ENCODE results near the gene SLC6A3.
"Not testable (repeated sequence)": the region's sequence is repeated elsewhere in the genome, so short reads cannot be mapped to it uniquely, and the experiment has no call there.

The SLC6A3 gene

GRCh38 chr5:1477341-1477740, 32.1 kb upstream of the SLC6A3 start:
- no peak for DNase-seq (ENCODE audit: low read depth)

DNA sequence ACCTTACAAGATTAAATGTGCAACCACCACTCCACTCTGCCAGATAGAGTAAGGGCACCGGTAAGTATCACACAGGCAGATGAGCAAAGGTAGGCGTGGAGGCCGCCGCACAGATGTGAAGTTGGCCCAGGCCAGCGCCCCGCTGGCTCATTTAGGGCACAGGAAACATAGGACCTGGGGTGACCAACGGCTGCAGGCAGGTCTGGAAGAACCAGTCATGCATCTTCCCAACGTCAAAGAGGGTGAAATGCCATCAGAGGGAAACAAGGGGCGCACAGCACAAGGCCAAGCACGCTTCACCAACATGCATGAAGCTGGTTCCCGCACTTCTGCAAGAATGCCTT, 31.7 kb upstream of the SLC6A3 start:
- DNase-seq (ENCODE audit: low read depth) = no peak

GRCh38 chr5:1476181-1476966, 31.1 kb upstream of the SLC6A3 start:
- DNase-seq (ENCODE audit: low read depth) = no peak

GRCh38 chr5:1475544-1475900, 30.3 kb upstream of the SLC6A3 start:
- DNase-seq (ENCODE audit: low read depth) = not testable (repeated sequence)

DNA sequence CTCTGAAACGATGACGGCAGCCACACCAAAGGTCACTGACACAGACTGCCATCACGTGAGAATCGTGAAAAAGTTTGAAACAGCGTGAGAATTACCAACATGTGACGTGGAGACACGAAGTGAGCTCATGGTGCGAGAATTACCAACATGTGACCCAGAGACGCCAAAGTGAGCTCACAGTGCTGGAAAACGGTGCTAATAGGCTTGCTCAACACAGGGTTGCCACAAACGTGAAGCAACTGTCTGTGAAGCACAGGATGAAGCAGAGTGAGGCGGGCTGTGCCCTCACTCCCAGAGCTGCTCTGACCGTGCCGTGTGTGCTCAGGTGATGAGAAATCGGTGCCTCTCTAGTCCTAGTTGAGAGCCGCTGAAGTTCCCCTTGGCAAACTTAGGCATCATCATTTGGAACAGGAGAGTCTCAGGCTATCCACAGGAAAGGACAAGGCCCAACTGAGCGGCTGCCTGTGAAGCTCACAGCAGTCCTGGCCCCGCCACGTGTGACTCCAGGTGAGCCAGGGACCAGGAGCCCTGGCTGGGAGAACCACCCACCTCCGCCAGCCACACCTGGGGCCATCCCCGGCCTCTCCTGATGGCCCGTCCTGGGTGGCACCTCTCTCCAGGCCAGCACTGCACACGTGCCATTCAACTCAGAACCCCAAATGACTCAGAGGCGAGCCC, 29.8 kb upstream of the SLC6A3 start:
- no peak for DNase-seq (ENCODE audit: low read depth)

GRCh38 chr5:1474183-1474839, 29.1 kb upstream of the SLC6A3 start:
- no peak for DNase-seq (ENCODE audit: low read depth)

DNA sequence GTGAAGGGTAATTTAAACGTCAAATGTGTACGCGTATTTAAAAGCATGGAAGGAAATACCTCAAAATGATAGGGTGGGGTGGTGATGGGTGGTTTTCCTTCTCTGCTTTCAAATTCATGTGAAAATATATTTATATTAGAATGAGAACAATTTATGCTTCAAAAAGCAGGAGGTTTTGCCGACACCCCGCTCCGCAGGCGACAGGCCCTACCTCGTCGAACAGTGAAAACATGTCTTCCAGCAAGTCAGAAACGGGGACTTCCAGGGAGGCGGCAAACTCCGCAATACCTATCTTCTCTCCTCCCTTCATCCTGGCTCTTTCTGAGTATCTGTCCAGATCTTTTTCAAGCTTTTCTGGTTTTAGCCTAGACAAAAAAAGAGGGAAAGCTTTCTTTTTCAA, 28.5 kb upstream of the SLC6A3 start:
- no peak for DNase-seq (ENCODE audit: low read depth)

DNA sequence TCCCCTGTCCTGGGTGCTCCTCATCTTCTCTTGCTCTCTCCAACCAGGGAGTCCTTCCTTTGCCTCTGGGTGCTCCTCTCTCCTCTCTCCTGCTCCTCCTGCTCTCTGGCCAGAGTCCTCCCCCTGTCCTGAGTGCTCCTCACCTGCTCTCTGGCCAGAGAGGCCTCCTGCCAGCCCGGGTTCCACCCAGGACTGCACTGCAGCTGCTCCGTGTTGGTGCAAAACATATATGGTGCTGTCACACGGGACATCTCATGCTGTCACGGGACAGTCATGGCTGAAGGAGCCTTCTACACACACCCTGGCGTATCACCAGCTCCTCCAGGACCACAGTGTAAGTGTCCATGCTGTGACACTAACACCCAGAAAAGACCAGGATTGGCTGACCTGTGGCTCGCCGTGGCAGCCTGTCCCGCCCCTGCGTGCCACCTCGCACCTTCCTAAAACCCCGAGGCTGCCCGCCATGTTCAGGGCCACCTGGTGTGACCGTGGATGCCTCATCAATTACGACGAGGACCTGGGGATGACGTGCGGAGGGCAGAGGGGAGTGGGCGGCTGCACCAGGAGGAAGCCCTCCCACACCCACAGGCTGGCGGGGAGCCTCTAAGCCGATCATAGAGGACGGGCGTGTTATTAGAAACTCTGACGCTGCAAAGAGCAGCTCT, 27.9 kb upstream of the SLC6A3 start:
- DNase-seq (ENCODE audit: low read depth) = no peak

GRCh38 chr5:1471997-1472963, 27.0 kb upstream of the SLC6A3 start:
- no peak for DNase-seq (ENCODE audit: low read depth)

DNA sequence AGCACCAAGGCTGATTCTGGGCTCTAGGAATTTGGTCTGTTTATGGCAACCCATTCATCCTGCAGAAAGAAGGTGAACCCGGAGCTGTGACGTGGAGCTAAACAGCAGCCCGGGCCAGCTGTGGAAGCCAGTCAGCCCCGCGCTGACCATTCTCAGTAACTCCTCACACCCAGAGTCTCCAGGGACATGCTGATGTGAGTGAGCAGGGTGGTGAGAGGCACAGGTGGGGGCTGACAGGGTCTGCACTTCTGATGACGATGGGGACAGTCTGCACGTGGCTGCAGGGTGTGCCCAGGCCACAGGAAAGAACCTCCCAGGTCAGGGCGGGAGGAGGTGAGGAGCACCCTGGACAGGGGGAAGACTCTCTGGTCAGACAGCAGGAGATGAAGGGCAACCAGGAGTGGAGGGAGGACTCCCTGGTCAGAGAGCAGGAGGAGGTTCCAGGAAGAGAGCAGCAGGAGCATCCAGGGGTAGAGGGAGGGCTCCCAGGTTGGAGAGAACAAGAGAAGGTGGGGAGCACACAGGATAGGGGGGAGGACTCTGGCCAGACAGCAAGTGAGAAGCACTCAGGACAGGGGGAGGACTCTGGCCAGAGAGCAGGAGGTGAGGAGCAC, 26.1 kb upstream of the SLC6A3 start:
- DNase-seq (ENCODE audit: low read depth) = no peak

GRCh38 chr5:1470762-1471211, 25.5 kb upstream of the SLC6A3 start:
- no peak for DNase-seq (ENCODE audit: low read depth)

DNA sequence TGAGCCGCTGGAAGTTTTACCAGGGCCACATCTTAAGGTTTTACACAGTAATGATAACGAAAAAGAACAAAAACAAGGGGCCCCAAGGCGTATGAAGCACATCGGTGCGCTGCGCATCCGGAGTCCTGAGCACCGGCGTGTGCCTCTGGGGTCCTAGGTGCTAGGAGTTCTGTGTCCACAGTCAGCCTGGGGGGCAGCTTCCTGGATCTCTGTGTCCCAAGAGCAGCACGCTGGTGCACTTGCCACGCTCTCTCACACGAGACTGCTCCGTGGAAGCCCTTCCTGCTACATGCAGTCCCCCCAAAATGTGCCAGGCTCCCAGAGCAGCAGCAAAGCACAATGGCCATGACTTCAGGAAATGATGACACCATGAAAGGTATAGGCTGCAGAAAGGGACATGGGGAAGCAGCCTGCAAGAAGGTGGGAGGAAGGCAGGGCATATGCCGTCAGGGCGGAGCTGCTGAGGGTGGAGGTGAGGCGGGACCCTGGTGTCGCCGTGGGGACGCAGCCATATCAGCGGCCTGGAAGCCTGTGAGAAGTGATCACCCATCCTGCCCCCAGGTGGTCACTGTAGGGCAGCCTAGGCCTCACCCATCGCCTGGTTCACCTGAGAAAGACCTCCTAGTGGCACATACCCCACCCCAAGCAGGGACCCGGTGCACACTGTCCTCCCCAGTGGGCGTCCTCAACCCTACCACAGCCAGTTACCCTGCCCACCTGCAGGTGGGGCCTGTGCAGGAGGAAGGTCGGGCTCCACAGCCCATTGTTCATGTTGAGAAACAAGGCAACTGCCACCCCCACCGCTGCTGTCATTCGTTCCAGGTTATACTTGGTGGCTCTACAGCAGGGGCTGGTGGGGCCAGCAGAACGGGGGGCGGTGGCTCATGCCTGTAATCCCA, 23.6 kb upstream of the SLC6A3 start:
- no peak for DNase-seq (ENCODE audit: low read depth)

DNA sequence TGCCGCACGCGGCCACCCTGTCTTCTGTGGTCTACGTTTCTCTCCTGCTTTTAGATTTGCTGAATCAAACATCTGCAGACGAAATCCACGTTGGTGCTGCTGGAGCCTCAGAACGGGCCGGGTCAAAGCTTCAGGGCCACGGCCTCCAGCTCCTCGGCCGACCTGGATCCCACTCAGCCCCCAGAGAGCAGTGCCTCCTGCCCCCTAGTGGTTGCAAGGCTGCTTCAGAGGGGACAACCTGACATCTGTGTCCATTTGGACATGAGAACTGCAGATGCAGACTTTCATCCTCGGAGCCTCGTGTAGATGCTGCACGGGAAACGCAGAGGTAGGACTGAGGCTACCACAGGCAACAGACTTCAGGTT, 23.0 kb upstream of the SLC6A3 start:
- no peak for DNase-seq (ENCODE audit: low read depth)

DNA sequence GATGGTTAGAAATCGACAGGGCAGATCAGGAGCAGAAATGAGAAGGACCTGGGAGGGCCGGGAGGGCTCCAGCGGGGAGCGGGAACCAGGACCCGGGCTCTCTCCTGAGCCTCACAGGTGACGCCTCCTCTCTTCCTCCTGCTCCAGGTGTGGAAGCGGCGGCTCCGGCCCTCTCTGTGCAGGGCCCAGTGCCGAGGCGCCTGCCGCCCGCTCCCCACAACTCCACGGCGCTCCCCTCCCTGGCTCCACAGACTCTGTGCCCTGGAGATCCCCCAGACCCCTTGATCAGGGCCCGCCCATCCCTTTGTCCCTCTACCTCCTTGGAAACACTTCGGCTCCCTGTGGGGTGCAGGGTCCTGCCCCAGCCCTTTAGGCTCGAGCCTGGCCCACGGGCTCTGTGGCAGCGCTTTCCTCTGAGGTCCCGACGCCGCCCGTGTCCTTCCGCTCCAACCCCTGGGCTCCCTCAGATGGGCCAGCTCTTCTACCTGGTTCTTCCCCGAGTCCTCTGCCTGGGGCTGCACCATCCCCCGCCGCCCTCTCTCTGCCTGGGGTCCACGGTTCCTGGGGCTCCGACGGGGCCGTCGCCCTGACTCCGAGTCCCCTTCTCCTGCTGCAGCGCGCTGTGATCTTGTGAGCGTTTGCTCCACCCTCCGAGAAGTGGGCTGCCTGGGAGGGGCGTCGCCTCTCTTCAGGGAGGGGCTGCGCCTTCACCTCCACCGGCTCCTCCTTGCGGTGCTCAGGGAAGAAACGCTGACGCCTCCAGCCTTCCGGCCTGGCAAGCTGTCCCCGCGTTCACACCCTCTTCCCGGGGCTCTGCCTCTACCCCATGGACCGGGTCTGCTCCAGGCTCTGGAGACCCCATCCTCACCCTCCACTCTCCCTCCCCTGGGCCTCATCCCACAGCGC, 22.4 kb upstream of the SLC6A3 start:
- DNase-seq (ENCODE audit: low read depth) = no peak

DNA sequence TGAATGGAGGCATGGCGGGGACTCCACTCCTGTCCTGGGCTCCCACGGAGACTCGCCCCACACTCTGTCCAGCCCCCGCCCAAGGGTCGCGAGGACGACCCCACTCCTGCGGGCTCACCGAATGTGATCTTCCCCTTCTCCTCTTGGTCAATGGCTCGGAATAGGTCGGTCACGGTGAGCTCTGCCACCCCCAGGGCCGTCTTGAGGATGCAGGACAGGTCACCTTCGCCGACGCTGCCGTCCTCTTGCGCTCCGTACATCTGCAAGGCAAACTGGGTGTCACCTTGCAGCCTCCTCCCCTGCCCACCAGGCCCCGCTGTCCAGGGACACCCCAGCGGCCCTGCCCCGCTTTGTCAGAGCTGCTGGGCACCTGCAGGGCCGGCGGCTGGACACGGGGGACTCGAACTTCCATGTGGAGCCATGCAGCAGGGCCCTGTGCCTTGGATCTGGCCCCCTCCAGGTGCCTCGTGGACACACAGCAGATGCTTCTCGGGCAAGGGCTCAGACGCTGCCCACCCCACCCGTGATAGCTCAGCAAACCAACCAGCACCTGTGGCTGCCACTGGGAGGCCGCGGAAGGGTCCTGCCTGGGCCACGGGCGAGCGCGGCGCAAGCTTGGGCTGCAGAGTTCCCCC, 21.5 kb upstream of the SLC6A3 start:
- no peak for DNase-seq (ENCODE audit: low read depth)

- no peak for DNase-seq (ENCODE audit: low read depth)
Measured at GRCh38 chr5:1465966-1466471, 20.8 kb upstream of the SLC6A3 start.

- no peak for DNase-seq (ENCODE audit: low read depth)
Measured at GRCh38 chr5:1465117-1465516, 19.9 kb upstream of the SLC6A3 start.

- DNase-seq (ENCODE audit: low read depth) = no peak
Measured at GRCh38 chr5:1464511-1464910, 19.3 kb upstream of the SLC6A3 start.

DNA sequence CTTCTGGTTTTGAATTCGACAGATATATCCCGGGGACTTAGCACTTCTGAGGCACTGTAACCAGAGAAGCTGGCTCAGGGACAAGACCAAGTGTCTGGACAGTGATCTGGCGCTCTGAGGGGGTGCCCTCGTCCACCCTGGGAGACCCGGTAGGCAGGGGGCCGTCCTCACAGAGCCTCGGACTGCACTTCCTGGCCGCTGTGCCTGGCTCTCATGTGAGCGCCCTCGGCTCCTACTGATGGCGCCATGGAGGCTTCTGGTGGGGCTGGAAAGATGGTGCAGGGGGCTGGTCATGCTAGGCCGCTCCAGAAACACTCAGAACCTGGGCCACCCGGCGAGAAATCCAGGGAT, 18.8 kb upstream of the SLC6A3 start:
- no peak for DNase-seq (ENCODE audit: low read depth)

Data from GM04503 (cell line).